HG02970 (cell line): Measurements from ENCODE around the gene CTNNAL1.
"Not testable (repeated sequence)": the region's sequence is repeated elsewhere in the genome, so short reads cannot be mapped to it uniquely, and the experiment has no call there.

Experiments used
- ATAC-seq: cut with Tn5 transposase; IDR thresholded peaks from one replicate; pipeline ENCODE4 v1.9.1; 2021; ENCODE audit warnings: mild to moderate bottlenecking, moderate library complexity, moderate number of reproducible peaks; ENCODE audit not compliant: unreplicated experiment, low FRiP score

The CTNNAL1 gene, protein sequence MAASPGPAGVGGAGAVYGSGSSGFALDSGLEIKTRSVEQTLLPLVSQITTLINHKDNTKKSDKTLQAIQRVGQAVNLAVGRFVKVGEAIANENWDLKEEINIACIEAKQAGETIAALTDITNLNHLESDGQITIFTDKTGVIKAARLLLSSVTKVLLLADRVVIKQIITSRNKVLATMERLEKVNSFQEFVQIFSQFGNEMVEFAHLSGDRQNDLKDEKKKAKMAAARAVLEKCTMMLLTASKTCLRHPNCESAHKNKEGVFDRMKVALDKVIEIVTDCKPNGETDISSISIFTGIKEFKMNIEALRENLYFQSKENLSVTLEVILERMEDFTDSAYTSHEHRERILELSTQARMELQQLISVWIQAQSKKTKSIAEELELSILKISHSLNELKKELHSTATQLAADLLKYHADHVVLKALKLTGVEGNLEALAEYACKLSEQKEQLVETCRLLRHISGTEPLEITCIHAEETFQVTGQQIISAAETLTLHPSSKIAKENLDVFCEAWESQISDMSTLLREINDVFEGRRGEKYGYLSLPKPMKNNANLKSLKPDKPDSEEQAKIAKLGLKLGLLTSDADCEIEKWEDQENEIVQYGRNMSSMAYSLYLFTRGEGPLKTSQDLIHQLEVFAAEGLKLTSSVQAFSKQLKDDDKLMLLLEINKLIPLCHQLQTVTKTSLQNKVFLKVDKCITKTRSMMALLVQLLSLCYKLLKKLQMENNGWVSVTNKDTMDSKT

DNA sequence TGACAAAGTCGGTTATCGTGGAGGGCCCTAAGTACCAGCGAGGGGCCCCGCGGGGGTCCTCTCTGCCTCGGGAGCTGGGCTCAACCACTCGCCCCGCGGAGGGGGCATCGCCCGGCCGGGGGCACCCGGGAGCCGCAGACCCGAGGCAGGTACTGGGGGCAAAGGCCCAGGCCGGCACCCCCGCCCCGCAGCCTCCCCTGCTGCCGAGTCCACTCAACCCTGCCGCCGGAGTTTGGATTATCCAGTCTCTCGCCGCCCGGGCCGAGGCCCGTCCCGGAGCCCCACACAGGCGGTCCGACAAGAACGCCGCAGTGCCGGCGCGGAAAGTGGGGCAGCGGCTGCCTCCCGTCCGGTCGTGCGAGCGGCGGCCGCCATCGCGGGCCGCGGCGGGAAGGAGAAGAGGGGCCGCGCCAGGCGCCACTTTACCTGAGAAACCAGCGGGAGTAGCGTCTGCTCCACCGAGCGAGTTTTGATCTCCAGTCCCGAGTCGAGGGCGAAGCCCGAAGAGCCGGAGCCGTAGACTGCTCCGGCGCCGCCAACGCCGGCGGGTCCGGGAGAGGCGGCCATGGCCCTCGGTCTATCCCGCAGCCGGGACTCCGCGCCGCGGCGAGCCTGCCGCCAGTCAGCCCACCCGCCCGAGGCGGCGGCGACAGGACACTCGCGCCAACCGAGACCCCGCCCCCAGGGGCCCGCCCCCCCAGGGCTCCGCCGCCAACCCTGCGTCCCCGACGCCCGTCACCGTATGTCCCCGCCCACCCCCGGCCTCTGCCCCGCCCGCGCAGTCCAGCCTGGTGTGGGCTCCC is at the start of gene CTNNAL1:
Gene CTNNAL1 (minus strand): TSS at position 624 of the 803 bp plus-strand sequence. CDS start 57 bp downstream, at position 567.
- peak; percentile 78 for ATAC-seq

DNA sequence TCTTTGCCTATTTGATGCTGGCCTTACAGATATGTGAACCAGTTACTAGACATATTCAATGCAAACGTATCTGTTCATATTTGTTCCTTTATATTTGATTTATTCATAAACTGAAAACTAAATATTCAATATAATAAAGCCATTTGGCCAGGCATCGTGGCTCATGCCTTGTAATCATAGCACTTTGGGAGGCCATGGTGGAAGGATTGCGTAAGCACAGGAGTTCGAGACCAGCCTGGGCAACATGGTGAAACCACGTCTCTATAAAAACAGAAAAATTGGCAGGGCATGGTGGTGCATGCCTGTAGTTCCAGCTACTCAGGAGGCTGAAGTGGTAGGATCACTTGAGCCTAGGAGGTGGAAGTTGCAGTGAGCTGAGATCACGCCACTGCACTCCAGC is 49.2 kb upstream of the CTNNAL1 start:
- no peak for ATAC-seq

DNA sequence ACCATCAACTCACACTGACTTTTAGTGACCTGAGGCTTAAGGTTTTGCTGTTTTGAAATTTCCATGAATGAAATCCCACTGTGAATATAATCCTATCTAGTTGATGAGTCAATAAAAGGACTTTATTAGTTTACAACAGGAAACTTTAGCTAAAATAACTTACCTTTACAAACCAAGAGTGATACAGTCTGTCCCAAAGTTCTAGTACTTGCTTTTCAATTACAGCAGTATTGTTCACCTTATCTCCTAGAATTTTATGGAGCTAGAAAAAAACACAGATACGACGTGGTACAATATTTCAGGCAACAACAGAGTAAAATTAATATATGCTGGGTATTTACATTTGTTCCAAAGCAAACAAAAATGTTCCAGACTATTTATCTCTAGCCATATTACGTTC is 46.9 kb upstream of the CTNNAL1 start:
- no peak for ATAC-seq

DNA sequence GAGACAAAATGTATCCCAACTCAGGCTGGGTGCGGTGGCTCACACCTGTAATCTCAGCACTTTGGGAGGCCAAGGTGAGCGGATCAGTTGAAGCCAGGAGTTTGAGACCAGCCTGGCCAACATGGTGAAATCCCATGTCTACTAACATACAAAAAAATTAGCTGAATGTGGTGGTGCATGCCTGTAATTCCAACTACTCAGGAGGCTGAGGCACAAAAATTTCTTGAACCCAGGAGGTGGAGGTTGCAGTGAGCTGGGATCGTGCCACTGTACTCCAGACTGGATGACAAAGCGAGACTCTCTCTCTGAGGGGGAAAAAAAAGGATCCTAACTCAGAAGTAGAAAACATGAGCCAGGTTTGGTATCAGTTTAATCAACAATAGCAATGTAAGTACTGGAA is 39.8 kb upstream of the CTNNAL1 start:
- not testable (repeated sequence) for ATAC-seq

DNA sequence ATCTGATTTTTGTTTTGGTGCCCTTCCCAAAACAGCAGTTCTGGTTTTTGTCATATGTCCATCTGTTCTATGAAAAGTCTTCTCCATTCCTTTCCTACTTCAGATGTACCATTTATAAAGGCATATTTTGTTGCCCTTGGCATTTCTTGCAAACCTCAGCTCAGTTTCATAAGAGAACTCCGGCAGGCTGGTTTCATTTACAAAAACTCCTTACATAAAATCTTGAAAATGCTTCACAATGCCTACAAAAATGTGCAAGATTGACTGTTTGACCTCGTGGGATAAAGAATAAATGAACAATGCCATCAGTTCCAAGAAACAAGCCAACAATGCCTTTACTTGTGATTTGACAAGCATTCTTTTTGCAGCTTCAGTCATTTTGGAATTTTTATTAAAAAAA is 39.1 kb upstream of the CTNNAL1 start:
- no peak for ATAC-seq

DNA sequence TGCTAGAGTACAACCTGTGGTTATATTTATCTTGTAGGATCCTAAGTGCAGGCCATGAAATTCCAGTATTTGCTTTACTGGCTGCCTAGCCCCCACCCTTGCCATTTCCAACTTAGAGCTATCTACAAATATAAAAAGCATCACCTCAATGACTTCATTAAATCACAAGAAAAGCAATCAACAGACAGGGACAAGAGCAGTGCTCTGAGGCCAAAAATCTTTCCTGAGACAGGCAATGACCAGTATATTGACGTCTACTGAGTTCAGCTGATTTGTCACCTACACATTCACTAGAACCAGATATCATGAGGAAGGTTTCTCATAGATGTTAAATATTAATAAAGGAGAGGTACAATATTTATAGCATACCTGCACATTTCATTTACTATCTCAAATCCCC is 38.4 kb upstream of the CTNNAL1 start:
- ATAC-seq, result no peak

DNA sequence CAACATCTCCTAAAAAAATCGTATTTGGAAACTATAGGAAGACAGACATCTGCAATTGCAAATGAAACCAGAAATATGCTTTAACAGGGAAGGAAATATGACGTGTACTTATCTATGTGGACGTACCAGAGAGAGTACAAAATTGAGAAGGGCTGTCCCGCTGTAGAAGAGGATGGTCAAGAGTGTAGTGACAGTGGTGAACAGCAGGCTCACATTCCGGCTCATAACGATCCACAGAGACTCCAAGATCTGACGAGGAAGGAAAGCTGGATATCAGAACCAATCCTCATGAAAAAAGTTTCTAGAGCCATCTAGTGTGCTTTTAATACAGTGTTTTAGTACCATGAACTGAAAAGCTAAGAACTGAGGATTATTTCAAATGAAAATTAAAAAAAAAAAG is 37.1 kb upstream of the CTNNAL1 start:
- no peak for ATAC-seq

DNA sequence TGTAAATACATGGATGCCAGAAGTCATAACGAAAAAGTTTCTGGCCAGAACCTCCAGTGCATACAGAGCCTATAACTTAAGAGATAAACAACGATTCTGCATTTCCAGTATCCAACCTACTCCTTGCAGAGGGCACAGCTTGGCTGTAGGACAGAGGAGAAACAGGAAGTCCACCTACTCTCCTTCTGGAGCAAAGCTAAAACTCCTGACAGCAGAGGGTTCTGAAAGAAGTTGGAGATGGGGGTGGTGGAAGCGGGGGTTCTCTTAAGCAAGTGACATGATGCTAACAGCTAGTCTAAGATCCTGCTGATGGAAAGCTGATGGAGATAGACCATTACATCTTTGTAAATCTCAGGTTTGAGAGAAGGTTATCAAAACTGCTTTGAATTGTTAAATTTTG is 35.5 kb upstream of the CTNNAL1 start:
- no peak for ATAC-seq

DNA sequence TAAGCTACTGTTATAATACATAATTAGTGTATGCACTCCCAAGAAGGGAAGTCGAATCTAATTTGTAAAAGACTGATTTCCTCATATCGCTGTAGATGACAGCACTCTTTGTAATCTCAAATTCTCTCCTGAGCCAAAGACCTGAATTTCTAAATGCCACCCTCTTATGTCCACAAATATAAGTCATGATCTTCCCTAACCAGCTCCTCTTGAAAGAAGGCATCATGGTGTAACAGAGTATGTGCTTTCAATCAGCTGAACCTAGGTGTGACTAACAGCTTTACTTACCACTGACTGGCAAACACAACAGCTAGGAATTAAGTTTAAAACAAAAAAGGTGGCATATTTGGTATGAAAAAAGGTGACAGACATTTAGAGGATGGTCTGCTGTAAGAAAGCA is 34.0 kb upstream of the CTNNAL1 start:
- no peak for ATAC-seq

DNA sequence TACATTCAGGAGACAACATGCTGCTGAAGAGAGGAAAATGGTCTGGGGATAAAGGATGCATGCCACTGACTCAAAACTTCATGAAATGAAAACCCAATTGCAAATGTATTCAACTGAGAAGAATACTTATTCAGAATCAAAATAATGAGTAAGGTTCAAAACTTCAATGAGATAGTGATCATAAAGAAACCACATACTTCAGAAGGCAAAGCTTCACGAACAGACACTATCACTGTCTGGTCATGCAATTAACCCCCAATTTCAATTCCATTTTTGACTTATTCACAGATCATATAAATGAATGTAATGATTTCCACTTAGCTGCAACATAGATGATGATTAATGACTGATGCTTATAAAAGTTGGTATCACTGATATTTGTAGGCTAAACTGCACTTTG is 33.0 kb upstream of the CTNNAL1 start:
- ATAC-seq, result no peak

DNA sequence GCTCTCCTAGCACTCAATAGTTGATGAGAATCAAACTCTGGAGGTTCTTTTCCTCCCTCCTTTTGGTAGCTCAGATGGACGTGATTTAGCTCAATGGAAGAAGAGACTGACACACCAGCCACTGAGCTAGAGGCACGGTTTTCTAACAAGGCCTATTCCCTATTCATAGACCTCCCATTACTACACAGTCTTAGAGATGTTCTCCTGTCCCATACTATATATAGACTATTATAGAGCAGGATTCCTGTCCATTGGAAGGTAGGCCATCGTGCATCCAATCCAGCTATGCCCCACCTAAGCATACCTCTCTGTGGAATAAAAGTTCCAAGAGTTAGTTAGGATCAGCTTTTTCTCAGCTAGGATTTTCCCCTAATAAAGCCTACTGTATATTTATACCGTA is 30.3 kb upstream of the CTNNAL1 start:
- no peak for ATAC-seq

DNA sequence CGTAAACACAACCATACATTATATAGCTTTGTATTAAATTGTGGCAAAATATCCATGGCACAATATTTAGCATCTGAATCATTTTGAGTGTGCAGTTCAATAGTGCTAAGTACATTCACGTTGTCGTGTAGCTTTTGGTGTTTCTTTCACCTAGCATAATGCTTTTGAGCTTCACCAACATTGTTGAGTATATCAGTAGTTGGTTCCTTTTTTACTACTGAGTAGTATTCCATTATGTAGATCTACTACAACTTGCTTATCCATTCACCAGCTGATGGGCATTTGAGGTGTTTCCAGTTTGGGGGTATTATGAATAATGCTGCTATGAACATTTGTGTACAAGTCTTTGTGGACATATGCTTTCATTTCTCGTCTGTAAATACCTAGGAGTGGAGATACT is 27.3 kb upstream of the CTNNAL1 start:
- no peak for ATAC-seq

DNA sequence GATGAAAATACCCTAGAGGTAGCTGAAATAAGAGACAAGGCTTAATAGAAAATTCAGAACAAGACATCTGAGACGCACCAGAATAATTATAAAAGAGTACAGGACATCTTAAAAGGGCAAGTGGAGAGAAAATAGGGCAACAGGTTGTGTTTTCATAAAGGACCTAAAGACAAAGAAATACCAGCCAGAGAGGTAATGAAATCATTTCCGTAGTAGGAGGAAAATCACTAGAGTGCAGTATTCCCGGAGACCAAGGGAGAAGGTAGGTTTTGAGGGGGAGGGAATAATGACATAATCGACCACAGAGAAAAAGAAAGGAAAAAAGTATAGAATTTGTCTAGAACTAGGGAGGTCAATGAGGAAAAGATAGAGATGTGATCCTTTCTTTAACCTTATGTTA is 26.2 kb upstream of the CTNNAL1 start:
- no peak for ATAC-seq

DNA sequence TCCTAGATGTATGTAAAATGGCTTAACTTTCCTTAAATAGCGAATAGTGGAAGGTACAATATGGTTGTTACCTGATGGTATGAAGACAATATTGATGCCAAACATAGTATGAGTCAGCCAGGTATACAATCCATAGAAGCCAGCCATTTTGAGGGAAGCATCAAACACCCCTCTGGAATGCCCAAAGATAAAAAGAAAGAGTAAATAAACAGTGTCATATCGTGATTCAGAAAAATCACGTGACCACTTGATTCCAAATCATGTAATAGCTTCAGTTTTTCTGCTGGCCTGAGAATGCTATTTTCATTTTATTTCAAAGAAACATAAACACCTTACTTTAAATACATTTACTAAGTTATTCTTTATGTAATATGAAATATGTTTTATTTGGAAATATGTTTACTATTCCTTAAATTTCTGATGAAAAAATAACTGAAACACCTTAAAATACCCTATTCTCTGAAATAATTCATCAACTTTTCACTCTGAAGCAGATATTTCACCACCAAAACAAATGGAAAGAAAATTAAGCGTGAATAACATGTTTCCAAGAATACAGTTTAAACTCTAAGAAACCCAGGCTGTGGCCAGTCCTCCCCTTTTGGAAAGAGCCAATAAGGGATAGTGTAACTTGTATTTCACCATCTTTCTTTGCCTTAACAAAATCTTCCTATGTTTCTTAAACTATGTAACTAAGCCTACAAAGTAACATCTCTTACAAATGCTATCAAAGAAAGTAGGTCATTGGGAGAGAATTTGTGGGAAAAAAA is 24.8 kb upstream of the CTNNAL1 start:
- no peak for ATAC-seq

DNA sequence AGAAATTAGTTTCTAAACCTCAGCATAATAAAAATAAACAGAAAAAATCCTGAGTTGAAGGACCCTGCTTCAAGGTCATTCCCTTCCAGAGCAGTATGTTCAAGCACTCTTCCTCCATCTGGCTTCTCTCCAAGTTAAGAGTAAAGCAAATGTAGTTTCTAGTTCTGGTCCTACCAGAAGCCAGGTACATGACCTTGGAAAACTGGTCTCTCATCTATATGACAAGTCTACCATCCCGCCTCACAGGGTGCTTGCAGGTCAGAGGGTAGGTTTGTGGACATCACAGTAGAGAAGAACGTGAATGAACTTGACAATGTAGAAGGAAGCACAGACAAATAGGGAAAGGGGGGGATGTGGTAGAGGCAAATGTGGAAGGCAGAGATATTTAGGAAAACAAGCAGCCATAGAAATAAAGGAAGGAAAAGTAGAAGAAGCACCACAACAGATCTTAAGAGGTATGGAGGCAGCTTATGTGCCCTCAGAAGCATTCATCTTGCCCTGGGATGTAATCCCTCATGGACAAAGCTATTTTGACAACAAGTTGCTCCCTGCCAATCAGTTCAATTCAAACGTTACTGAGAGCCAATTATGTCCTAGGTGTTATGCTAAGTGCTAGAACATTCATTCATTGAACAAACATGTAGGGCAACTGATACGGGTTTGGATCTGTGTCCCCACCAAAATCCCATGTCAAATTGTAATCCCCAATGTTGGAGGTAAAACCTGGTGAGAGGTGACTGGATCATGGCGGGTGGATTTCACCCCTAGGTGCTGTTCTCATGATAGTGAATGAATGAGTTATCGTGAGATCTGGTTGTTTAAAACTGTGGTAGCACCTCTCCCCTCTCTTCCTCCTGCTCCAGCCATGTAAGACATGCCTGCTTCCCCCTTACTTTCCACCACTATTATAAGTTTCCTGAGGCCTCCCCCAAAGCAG is 23.7 kb upstream of the CTNNAL1 start:
- no peak for ATAC-seq

DNA sequence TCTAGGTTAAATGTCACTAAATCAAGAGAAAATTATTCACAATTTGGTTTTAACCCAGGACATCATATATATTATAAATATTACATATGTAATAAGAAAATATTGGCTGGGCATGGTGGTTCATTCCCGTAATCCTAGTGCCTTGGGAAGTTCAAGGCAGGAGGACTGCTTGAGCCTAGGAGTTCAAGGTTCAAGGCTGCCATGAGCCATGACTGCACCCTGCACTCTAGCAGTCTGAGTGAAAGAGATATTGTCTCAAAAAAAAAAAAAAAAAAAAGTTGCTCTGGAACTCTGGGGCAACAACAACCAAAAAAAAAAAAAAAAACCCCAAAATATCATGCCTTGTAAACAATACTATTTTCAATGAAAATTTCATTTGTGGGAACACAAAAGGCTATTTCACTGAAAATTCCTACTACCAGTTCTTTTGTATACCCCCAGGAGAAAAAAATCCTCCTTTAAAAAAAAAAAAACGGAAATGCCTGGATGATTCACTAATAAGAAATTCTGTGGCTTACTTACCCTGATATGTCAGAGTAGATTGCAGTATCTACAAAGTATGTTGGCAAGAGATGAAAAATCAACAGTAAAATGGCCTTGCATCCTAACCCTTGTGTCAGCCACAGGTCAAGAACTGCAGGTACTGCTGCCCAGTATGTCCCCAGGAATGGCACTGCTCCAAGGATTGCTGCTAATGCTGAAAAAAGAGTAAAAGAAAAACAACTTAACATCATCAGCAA is 22.6 kb upstream of the CTNNAL1 start:
- no peak for ATAC-seq

DNA sequence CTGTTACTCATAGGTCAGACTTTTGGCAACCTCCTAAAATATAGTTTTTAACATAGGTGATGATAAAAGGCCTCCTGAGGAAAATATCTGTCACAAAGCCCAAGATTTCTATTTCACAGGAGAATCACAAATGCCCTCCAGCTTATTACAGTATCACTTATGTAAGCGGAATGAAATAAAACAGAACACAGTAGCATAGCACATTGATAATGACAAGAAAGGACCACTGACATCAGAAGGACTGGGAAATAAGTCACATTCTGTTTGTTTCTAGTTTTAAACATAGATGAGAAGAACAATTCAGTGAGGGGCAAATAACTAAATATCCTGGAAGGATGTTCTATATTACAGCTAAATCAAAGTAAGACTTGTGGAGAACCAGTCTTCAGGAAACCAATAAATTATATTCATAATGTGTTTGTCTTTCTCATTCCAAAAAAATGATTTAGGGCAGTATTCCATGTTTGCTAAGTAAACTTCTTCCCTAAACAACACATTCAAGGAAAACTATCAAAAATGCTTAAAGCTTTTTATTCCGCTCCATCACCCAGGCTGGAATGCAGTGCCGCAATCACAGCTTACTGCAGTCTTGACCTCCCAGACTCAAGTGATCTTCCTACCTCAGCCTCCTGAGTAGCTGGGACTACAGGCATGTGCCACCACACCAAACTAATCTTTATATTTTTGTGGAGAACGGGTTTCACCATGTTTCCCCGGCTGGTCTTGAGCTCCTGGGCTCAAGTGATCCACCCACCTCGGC is 20.8 kb upstream of the CTNNAL1 start:
- ATAC-seq, result no peak

DNA sequence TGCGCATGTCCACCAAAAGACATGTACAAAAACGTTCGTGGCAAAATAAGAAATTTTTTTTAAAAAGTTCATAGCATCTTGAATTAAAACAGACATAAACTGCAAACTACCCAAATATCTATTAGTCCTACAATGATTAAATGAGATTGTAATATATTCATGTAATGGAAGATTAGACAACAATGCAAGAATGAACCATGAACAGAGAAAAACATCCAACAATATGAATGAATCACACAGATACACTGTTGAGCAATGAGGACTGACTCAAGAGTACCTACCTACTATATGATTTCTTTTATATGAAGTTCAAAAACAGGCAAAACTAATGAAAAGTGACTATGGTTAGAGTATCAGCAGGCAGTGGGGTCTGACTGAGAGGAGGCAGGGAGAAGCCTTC is 17.9 kb upstream of the CTNNAL1 start:
- no peak for ATAC-seq
